ENCODE measurements around the gene TRERF1.

DNA sequence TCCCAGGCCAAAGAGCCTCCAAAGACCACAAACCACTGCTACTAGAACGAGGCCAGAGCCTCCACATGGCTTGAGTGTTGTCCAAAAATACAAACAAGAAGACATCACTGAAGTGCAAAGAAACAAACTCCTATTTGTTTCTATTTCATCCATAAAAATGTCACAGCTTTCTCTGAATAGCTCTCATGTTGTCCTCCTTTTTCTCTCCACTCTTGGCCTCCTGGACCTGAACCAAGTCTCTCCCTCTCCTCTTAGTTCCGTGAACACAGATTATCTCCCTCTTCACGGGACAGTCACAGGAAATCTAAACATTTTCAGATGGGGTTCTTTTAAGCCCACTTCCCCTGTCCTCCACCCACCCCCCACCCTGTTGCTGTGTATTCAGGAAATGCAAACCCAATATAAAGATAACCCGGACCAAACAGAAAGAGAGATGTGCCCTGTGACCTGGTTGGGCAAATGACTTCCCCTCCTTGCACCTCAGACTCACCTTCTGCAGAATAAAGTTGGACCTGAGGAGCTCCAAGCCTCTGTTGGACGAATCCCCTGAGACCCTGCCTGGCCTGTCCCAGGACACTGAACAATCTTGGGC, 158.2 kb downstream of the TRERF1 start:
- TF ChIP-seq POLR2A (IDR thresholded peaks at IDR 0.05; ENCODE audit: low read length) (no peak), GATA1 (IDR thresholded peaks at IDR 0.05; ENCODE audit: low read depth, low read length) (no peak)
